ENCODE results near the gene THOC5. TPM values are rescaled to one million over a fixed set of nuclear protein-coding genes. Genes with fewer than 3 reads are reported as not detected.

Gene THOC5
- total RNA-seq, 2 donors from 2014 or later: 64.6 to 89.3 TPM

DNA sequence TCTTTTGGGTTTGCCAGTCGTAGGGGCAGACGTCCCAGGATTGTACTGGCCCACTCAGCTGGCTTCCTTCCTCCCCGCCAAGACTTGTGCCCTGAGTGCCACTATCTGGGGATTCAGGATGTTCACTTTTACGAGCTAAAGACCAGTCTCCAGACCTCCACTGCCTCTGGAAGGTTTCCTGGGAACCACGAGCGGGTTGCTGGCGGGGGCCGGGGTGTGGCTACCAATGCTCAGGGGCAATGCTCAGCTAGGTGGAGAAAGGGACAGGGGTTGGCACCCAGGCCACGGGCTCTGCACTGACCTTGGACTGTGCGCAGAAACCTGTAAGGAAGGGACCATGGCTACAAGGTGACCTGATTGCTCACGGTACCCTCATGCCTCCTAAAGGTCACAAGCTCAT is 71.3 kb downstream of the THOC5 start:
- H3K27ac Mint-ChIP-seq: no peak overlapping the region
- no peaks in the 10 kb centered on the region for H3K9me3 Mint-ChIP-seq
- ATAC-seq (no peak), DNase-seq (ENCODE audit: low spot score) (no peak)
- peaks cover 11 to 15% of the 10 kb centered on the region in 2 donors for H3K4me1 Mint-ChIP-seq (ENCODE audit: low read depth in 2 of 2)
- H3K4me3 Mint-ChIP-seq: no peak overlapping the region
- H3K36me3 Mint-ChIP-seq: no peaks in the 10 kb centered on the region
- peaks cover 29% of the 10 kb centered on the region in 2 donors for H3K27me3 Mint-ChIP-seq

DNA sequence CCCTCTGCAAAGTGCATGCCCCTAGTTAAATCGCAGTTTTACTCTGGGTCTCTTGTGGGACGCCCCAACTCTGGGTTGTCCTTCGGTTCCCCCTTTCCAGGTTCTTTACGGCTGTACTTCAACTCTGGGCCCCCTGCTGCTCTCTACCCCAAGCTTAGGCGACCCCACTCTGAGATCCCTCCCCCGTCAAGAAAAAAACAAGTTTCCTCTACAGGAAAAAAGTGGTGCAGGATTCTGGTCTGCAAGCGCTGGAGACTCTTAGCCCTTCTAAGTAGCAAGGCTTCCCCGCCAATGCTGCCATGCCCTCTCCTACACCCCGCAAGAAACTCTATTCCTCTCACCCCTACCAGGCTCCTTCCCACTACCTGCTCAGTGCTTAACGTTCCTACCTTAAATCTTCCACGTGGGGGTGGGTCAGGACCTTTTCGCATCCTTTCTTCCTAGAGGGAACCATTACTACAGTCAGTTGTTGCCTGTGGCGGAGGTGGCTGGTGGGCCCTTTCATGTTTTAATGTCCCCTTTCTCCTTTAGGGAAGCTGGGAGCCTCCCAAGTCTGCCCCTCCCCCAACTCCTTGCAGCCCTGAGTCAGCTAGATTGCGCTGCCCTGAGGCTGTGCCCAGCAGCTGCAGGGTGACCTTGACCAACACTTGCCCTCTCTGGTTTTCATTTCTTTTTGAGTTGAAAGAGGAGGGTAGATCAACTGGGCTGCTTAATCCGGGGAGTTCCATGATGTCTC is 72.1 kb downstream of the THOC5 start:
- H3K27me3 Mint-ChIP-seq: peaks cover 29 to 33% of the 10 kb centered on the region in 2 donors
- ATAC-seq: no peak
- H3K9me3 Mint-ChIP-seq: no peaks in the 10 kb centered on the region
- DNase-seq (ENCODE audit: low spot score): no peak
- no peaks in the 10 kb centered on the region for H3K36me3 Mint-ChIP-seq
- peak overlapping the region; percentile 68 for H3K4me3 Mint-ChIP-seq
- peaks cover 11 to 15% of the 10 kb centered on the region in 2 donors for H3K4me1 Mint-ChIP-seq (ENCODE audit: low read depth in 2 of 2)
- no peak overlapping the region for H3K27ac Mint-ChIP-seq

DNA sequence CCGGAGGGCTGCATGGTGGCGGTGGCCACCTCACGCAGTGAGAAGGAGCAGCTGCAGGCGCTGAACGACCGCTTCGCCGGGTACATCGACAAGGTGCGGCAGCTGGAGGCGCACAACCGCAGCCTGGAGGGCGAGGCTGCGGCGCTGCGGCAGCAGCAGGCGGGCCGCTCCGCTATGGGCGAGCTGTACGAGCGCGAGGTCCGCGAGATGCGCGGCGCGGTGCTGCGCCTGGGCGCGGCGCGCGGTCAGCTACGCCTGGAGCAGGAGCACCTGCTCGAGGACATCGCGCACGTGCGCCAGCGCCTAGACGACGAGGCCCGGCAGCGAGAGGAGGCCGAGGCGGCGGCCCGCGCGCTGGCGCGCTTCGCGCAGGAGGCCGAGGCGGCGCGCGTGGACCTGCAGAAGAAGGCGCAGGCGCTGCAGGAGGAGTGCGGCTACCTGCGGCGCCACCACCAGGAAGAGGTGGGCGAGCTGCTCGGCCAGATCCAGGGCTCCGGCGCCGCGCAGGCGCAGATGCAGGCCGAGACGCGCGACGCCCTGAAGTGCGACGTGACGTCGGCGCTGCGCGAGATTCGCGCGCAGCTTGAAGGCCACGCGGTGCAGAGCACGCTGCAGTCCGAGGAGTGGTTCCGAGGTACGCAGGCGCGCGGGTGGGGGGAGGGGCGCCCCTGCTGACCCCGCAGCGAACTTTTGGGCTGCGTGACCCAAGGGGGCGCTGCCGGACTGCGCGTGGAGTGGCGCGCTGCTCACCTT is 72.9 kb downstream of the THOC5 start:
- peak overlapping the region; percentile 68 for H3K4me3 Mint-ChIP-seq
- DNase-seq (ENCODE audit: low spot score): no peak

DNA sequence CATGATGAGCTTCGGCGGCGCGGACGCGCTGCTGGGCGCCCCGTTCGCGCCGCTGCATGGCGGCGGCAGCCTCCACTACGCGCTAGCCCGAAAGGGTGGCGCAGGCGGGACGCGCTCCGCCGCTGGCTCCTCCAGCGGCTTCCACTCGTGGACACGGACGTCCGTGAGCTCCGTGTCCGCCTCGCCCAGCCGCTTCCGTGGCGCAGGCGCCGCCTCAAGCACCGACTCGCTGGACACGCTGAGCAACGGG is 73.4 kb downstream of the THOC5 start:
- Mint-ChIP-seq H3K36me3 (no peaks in the 10 kb centered on the region), H3K27me3 (peaks cover 29 to 37% of the 10 kb centered on the region in 2 donors), H3K4me3 (no peak overlapping the region), H3K9me3 (no peaks in the 10 kb centered on the region), H3K27ac (no peak overlapping the region), H3K4me1 (ENCODE audit: low read depth in 2 of 2) (peaks cover 11 to 15% of the 10 kb centered on the region in 2 donors)
- ATAC-seq: no peak
- DNase-seq (ENCODE audit: low spot score): no peak

More for the DNA sequence above, 72.9 kb downstream of the THOC5 start:
- ATAC-seq: peak; percentile 72 to 79
- Mint-ChIP-seq H3K36me3 (no peaks in the 10 kb centered on the region), H3K9me3 (no peaks in the 10 kb centered on the region), H3K27ac (no peak overlapping the region), H3K4me1 (ENCODE audit: low read depth in 2 of 2) (peaks cover 11 to 15% of the 10 kb centered on the region in 2 donors), H3K27me3 (peaks cover 29 to 36% of the 10 kb centered on the region in 2 donors)

DNA sequence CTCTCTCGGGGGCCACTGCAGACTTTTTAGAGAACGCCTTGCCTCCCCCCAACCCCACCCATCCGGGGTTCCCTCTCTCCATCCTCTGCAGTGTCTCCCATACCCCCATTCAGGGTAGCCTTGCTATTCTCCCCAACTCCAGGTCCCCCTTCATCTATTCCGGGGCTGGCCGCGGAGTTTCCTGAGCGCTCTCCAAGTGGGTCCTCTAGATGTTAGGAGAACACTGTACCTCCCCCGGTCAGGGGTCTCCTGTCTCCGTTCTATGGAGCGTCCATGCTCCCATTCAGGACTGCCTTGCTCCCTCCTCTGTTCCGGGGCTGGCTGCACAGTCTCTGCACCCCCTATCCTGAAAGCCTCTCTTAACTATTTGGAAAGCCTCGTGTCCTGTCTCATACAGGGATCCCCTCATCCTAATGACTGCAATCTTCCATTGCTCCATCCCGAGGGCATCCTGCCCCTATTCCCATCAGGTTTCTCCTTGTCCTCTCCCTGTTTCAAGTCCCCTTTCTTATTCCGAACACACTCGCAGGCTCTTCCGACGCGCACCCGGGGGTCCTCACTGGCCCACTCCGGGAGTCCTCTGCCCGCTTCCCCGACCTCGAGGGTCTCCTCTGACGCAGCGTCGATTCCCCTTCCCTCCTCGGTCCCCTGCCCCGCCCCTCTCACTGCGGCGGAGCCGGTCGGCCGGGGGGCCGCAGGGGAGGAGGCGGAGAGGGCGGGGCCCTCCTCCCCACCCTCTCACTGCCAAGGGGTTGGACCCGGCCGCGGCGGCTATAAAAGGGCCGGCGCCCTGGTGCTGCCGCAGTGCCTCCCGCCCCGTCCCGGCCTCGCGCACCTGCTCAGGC is 73.9 kb downstream of the THOC5 start, which contains the start of gene NEFH:
TSS of gene NEFH (plus strand) at position 802 of the 845 bp plus-strand sequence. CDS start 45 bp downstream, outside the sequence.
- Mint-ChIP-seq H3K4me1 (ENCODE audit: low read depth in 2 of 2) (peaks cover 11 to 15% of the 10 kb centered on the region in 2 donors), H3K27ac (no peak within 1 kb of the TSS), H3K9me3 (no peaks in the 10 kb centered on the region), H3K27me3 (peaks cover 29 to 38% of the 10 kb centered on the region in 2 donors), H3K4me3 (peak within 1 kb of the TSS; percentile 65), H3K36me3 (no peaks in the 10 kb centered on the region)
- no peak for ATAC-seq
- no peak for DNase-seq (ENCODE audit: low spot score)

DNA sequence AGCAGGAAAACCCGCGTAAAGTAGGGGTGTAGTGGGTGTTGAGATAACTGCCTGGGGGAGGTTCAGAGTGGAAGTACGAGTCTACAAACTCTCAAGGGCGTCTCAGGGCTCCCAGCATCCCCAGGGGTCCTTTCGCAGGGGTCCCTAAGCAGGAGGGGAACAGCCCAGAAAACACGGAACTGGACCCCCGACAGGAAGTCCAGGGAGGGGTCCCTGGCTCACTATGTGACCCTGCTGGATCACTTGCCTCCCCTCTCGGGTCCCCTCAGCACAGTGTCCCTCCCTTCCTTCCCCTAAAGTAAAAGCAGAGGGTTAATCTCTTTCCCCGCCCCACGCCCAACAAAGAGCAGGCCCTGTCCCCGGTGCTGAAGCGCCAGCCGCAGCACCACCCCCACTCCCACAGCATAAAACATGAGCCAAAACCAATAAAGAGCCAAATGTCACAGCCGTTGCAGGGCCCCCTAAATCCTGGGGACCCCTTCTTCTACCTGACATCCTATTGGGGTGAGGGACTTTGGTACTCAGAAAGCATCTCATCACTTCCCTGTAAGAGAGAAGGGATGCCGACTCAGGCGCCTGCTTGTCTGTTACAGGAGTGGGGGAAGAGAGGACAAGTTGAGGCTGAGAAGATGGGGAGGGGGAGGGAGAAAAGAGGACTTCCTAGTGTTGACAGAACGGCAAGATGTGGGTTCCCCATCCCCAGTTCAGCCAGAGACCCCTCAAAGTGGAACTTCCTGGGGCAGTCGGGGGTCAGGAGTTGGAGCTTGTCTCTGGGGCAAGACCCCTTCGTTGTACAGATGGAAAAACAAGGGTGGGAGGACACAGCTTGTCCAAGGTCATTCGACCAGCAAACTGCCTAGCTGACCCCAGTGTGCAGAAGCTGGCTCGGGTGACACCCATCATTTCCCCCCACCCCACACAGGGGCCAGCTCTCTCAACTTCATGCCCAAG is 75.0 kb downstream of the THOC5 start:
- Mint-ChIP-seq H3K27me3 (peaks cover 29 to 41% of the 10 kb centered on the region in 2 donors), H3K4me3 (peak overlapping the region; percentile 16), H3K9me3 (no peaks in the 10 kb centered on the region), H3K4me1 (ENCODE audit: low read depth in 2 of 2) (peaks cover 11 to 15% of the 10 kb centered on the region in 2 donors), H3K36me3 (no peaks in the 10 kb centered on the region), H3K27ac (no peak overlapping the region)
- DNase-seq (ENCODE audit: low spot score) (no peak), ATAC-seq (no peak)

DNA sequence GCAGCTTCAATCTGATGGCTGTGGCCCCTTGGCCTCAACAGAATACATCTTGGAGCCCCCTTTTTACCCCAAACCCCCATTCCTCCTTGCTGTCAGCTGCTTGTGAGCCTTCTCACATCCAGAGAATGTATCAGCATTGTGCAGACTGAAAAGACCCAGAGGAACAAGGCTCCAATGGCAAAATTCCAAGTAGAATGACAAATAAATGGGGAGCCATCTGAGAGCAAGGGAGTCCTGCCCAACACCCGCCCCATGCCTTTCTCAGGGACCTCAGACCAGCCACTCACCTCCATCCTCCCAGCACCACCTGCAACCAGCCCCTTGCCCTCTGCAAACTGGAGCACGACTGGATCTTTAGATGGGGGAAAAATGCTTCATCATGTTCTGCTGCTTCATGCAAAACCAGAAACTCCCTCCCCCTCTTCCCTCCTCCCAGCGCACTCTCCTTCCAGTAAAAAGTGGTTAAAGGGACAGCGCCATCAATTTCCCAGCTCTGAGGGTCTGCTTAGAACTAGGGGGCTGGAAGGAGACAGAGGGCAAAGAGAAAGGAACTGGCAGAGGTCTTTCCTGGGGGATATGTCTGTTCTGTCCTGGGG is 75.7 kb downstream of the THOC5 start:
- H3K4me1 Mint-ChIP-seq (ENCODE audit: low read depth in 2 of 2): peaks cover 11 to 15% of the 10 kb centered on the region in 2 donors
- ATAC-seq: no peak
- DNase-seq (ENCODE audit: low spot score): no peak
- H3K27ac Mint-ChIP-seq: no peak overlapping the region
- H3K9me3 Mint-ChIP-seq: no peaks in the 10 kb centered on the region
- peaks cover 29 to 41% of the 10 kb centered on the region in 2 donors for H3K27me3 Mint-ChIP-seq
- no peaks in the 10 kb centered on the region for H3K36me3 Mint-ChIP-seq
- H3K4me3 Mint-ChIP-seq: no peak overlapping the region

DNA sequence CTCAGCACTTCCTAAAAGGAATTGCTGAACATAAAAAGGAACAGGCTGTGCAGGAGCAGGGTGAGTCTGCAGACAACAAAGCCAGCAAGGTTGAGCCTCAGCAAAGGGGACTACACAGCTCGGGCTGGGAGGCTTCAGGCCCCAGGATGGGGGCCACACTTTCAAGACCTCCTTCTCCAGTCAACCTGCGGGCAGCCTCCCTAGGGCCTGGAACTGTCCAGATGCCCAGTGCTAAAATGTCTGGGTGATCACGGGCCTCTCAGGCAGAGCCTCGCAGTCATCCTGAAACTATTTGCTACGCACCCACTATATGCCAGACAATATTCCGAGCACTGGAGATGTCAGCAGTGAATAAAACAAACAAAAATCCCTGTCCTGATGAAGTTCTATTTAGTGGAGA is 77.4 kb downstream of the THOC5 start:
- no peak overlapping the region for H3K4me3 Mint-ChIP-seq
- H3K27ac Mint-ChIP-seq: no peak overlapping the region
- H3K36me3 Mint-ChIP-seq: no peaks in the 10 kb centered on the region
- no peak for ATAC-seq
- no peak for DNase-seq (ENCODE audit: low spot score)
- peaks cover 5 to 10% of the 10 kb centered on the region in 2 donors for H3K4me1 Mint-ChIP-seq (ENCODE audit: low read depth in 2 of 2)
- peaks cover 19 to 37% of the 10 kb centered on the region in 2 donors for H3K27me3 Mint-ChIP-seq
- H3K9me3 Mint-ChIP-seq: no peaks in the 10 kb centered on the region

DNA sequence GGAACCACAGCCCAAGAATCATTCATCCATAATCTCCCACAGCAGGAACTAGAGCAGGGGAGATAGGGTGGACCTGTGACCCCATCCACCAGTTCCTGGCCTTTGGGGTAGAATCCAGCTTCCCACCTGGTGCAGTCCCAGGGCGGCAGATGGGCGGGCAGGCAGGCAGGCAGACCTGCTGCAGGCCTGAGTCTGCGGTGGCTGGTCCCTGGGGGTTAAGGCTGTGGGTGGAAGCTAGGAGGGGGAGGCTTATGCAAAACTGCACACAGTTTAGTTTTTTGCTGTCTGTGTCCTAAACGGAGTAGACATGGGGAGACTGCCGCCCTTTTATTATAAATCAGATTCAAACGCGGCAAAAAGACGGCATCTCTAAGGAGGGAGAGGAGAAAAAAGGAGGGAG is 78.0 kb downstream of the THOC5 start:
- H3K27me3 Mint-ChIP-seq: peaks cover 18 to 37% of the 10 kb centered on the region in 2 donors

DNA sequence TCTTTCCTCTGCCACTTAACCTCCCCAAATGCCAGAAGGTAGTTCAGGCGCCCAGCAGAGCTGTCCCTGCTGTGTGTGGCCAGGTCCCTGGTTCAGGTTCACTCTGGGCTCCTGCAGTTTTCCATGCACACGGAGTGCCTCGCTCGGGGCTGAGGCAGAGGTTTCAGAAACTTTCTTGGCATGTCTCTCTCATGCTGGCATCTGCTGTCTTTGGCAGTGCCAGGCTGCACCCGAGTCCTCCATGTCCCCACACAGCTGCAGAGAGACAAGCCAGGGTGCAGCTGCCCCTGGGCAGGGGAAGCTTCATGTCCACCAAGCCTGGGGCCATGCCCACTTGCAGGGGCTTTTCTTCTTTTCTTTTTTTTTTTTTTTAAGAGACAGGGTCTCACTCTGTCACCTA is 80.6 kb downstream of the THOC5 start:
- no peak for DNase-seq (ENCODE audit: low spot score)
- H3K9me3 Mint-ChIP-seq: no peaks in the 10 kb centered on the region
- H3K27me3 Mint-ChIP-seq: peaks cover 0 to 23% of the 10 kb centered on the region in 2 donors
- H3K4me3 Mint-ChIP-seq: no peak overlapping the region
- H3K36me3 Mint-ChIP-seq: no peaks in the 10 kb centered on the region
- no peak for ATAC-seq
- H3K4me1 Mint-ChIP-seq (ENCODE audit: low read depth in 2 of 2): peaks cover 0 to 3% of the 10 kb centered on the region in 2 donors
- H3K27ac Mint-ChIP-seq: no peak overlapping the region

More for the DNA sequence above, 78.0 kb downstream of the THOC5 start:
- Mint-ChIP-seq H3K9me3 (no peaks in the 10 kb centered on the region), H3K36me3 (no peaks in the 10 kb centered on the region), H3K4me3 (no peak overlapping the region), H3K4me1 (ENCODE audit: low read depth in 2 of 2) (peaks cover 5 to 10% of the 10 kb centered on the region in 2 donors), H3K27ac (no peak overlapping the region)
- no peak for ATAC-seq
- no peak for DNase-seq (ENCODE audit: low spot score)

DNA sequence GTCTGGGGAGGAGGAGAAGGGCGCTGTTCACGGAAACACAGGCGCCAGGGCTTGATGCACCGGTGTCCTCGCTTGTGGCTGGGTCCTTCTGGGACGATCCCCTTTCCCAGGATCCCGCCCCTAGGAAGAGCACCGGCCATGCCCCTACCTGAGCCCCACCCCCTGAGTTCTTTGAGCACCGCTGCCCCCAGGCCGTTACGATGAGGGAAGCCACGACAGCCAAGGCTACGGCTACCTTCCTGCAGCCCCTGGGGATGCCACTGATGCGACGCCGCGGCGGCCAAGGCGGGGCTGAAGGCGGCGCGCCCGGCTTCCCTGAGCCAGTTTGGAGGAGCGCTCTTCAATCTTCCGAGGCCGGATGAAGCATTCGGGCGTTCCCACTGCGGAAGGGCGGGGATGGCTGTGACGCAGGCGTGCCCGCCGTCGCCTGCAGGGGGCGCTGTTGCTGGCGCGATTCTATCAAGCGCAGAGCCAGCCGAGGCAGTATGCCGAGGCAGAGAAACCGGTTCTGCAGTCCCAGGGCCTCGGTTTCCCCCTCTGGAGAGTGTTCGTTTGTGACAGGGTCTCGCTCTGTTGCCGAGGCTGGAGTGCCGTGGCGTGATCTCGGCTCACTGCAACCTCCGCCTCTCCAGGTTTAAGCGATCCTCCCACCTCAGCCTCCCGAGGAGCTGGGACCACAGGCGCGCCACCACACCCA is 83.2 kb downstream of the THOC5 start:
- Mint-ChIP-seq H3K4me1 (ENCODE audit: low read depth in 2 of 2) (peaks cover 0 to 3% of the 10 kb centered on the region in 2 donors), H3K27me3 (peaks cover 0 to 16% of the 10 kb centered on the region in 2 donors), H3K9me3 (no peaks in the 10 kb centered on the region), H3K27ac (no peak overlapping the region), H3K4me3 (peak overlapping the region; percentile 7), H3K36me3 (no peaks in the 10 kb centered on the region)
- peak; percentile 60 to 80 for ATAC-seq
- peak; percentile 78 for DNase-seq (ENCODE audit: low spot score)

DNA sequence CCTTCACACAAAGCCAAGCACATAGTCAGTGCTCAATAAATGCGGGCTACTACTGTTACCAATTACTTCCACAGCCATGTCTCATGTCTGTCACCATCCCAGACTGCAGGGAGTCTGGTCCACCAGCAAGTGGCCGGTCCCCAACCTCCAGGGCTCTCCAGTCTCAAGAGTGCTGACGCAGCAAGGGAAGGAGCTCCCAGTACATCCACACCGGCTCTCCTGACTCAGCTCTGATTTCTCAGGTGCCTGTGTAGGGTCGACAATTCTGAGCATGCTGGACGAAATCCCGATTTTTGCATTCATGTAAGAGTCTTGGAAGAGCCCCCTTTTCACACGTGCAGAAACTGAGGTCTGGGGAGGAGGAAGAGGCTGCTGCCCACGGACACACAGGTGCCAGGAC is 83.8 kb downstream of the THOC5 start:
- no peaks in the 10 kb centered on the region for H3K36me3 Mint-ChIP-seq
- no peak overlapping the region for H3K27ac Mint-ChIP-seq
- H3K4me3 Mint-ChIP-seq: peak overlapping the region; percentile 7
- H3K27me3 Mint-ChIP-seq: peaks cover 0 to 16% of the 10 kb centered on the region in 2 donors
- no peaks in the 10 kb centered on the region for H3K9me3 Mint-ChIP-seq
- no peak for DNase-seq (ENCODE audit: low spot score)
- peaks cover 0 to 3% of the 10 kb centered on the region in 2 donors for H3K4me1 Mint-ChIP-seq (ENCODE audit: low read depth in 2 of 2)
- ATAC-seq: no peak

Data from natural killer cell treated with Interleukin-12 subunit alpha and Interleukin-12 subunit beta and Interleukin-15 and Interleukin-18, amount 100 ng/mL, for 72 hours (primary cell).